ENCODE measurements around the gene KCNJ2.

DNA sequence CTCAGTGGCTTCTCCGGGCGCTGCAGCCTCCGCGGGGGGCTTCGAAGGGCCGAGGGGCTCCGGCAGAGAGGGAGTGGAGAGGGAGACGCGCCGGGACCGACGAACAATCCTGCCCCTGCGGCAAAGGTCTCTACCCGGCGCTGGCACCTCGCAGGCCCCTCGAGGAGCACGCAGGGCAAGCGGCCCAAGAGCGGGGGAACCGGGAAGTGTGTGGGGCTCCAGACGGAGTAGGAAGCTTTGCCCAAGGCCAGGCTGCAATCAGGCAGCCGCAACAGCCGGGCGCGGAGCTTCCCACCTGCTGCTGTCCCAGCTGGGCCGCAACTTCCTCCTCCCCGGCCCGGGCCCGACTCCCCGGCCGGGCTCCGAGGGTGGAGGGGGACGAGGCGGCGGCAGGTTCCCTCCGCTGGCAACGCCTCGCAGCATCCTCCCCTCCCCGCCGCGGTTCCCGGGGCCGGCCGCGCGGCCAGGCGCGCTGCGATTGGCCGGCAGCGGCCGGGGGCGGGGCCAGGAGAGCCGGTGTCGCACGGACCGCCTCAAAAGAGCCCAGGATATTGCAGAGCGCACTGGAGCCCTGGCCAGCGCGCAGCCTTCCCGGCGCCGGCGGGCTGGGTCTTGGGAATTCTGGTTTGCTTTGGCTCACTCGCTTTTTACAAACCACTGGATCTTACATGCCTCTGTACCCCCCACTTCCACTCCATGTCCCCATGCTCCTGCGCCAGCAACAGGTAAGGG lies at the start of gene KCNJ2:
- TF ChIP-seq, protein P1, sequence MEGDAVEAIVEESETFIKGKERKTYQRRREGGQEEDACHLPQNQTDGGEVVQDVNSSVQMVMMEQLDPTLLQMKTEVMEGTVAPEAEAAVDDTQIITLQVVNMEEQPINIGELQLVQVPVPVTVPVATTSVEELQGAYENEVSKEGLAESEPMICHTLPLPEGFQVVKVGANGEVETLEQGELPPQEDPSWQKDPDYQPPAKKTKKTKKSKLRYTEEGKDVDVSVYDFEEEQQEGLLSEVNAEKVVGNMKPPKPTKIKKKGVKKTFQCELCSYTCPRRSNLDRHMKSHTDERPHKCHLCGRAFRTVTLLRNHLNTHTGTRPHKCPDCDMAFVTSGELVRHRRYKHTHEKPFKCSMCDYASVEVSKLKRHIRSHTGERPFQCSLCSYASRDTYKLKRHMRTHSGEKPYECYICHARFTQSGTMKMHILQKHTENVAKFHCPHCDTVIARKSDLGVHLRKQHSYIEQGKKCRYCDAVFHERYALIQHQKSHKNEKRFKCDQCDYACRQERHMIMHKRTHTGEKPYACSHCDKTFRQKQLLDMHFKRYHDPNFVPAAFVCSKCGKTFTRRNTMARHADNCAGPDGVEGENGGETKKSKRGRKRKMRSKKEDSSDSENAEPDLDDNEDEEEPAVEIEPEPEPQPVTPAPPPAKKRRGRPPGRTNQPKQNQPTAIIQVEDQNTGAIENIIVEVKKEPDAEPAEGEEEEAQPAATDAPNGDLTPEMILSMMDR (IDR thresholded peaks at IDR 0.05; ENCODE audit: insufficient read depth, low read length, poor library complexity, severe bottlenecking): no peak
- TF ChIP-seq EZH2phosphoT487 (conservative IDR thresholded peaks at IDR 0.05; ENCODE audit: low read length): no peak

Measured in SU-DHL-6 (cell line).